ENCODE data around the gene BEAN1.
A peak's percentile ranks its signal among the peaks of the same experiment; 100 is the strongest.

Gene BEAN1

DNA sequence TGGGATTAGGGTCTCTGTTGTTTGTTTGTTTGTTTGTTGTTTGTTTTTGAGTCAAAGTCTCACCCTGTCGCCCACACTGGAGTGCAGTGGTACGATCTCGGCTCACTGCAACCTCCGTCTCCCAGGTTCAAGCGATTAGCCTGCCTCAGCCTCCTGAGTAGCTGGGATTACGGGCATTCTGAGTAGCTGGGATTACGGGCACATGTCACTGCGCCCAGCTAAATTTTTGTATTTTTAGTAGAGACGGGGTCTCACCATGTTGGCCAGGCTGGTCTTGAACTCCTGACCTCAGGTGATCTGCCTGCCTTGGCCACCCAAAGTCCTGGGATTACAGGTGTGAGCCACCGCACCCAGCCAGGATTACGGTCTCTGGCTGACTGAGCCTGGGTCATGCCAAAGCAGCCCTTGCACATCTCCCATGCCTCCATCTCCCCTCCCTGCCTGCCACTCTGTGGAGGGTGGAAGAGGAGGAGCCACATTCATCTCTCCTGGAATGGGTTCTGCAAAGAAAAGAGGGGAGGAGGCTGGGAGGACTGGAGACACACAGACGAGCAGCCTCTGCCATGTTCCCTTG lies 59.2 kb downstream of the BEAN1 start:
- no peak overlapping the region for H3K4me3 ChIP-seq (ENCODE audit: low read depth, low read length)
- DNase-seq (ENCODE audit: low read depth): no peak
- TF ChIP-seq POLR2A (IDR thresholded peaks at IDR 0.05; ENCODE audit: extremely low read depth, insufficient read length) (no peak), MYC (IDR thresholded peaks at IDR 0.05; ENCODE audit: low read depth, low read length) (no peak)
- TF ChIP-seq, protein P1, sequence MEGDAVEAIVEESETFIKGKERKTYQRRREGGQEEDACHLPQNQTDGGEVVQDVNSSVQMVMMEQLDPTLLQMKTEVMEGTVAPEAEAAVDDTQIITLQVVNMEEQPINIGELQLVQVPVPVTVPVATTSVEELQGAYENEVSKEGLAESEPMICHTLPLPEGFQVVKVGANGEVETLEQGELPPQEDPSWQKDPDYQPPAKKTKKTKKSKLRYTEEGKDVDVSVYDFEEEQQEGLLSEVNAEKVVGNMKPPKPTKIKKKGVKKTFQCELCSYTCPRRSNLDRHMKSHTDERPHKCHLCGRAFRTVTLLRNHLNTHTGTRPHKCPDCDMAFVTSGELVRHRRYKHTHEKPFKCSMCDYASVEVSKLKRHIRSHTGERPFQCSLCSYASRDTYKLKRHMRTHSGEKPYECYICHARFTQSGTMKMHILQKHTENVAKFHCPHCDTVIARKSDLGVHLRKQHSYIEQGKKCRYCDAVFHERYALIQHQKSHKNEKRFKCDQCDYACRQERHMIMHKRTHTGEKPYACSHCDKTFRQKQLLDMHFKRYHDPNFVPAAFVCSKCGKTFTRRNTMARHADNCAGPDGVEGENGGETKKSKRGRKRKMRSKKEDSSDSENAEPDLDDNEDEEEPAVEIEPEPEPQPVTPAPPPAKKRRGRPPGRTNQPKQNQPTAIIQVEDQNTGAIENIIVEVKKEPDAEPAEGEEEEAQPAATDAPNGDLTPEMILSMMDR (IDR thresholded peaks at IDR 0.05; ENCODE audit: low read depth, low read length): no peak
- TF ChIP-seq, protein P2, sequence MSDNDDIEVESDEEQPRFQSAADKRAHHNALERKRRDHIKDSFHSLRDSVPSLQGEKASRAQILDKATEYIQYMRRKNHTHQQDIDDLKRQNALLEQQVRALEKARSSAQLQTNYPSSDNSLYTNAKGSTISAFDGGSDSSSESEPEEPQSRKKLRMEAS (IDR thresholded peaks at IDR 0.05; ENCODE audit: low read depth, low read length): no peak

DNA sequence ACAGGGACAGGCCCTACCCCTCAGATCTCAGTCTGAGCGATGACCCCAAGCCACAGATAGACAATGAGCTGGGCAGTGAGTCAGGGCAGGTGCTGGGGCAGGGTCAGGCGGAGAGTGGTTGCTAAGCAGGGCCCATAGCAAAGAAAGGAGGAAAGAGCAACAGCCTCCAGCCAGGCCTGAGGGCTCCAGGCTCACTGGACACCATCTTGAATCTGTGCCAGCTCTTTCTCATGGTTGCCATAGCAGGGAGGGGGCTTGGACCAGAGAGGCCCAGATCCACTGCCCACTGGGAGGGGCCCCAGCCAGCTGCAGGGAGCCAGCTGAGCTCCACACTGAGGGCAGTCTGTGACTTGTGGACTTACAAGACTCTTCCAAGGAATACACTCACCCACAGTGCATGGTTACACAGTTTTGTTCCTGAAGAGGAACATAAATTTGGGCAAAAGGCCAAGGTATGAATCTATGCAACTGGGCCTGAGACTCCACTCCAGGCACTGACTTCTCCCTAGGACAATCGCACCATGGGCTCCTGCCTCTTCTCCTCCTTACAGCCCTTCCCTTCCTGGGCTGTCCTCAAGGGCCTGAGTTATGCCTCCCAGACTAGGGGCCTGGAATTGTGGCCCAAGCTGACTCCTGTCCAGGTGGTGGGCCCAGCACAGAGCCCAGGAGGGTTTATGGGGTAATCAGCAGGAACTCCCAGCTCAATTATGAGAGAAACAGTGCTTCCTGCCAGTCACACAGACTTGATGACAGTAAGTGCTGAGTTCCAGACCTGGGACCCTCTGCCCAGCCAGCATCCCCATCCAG lies 59.9 kb downstream of the BEAN1 start:
- no peak overlapping the region for H3K4me3 ChIP-seq (ENCODE audit: low read depth, low read length)
- no peak for DNase-seq (ENCODE audit: low read depth)
- TF ChIP-seq, protein P1 (IDR thresholded peaks at IDR 0.05; ENCODE audit: low read depth, low read length): no peak
- TF ChIP-seq MYC (IDR thresholded peaks at IDR 0.05; ENCODE audit: low read depth, low read length) (no peak), POLR2A (IDR thresholded peaks at IDR 0.05; ENCODE audit: extremely low read depth, insufficient read length) (no peak)
- TF ChIP-seq, protein P2 (IDR thresholded peaks at IDR 0.05; ENCODE audit: low read depth, low read length): no peak

DNA sequence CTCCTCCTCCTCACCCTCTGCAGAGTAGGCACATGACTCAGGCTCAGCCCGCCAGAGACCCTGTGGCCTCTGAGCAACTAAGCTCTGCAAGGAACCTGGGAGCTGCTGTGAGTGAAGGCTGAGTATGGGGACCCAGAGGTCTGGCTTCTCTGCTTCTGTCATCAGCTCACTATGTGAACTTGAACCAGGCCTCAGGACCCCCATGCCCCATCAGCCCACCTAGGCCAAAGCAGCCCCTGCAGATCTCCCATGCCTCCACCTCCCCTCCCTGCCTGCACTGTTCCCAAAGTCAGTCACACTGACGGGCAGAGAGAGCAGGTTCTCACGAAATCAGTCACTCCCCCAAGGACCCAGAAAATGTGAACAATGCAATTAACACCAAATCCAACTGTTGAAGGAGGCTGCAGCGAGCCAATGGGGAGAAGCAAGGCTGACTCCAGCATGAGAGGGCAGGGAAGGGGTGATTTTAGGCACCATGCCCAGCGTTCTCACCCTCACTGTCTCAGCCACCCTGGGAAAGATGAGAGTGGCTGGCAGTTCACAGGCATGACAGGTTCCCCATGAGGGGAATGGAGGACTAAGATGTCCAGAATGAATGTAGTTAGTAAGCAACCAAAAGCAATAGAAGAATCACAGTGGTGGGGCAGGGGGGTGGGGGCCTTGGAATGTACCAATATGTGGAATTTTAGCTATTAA lies 60.6 kb downstream of the BEAN1 start:
- peak; percentile 34 for DNase-seq (ENCODE audit: low read depth)
- no peak for TF ChIP-seq POLR2A (IDR thresholded peaks at IDR 0.05; ENCODE audit: extremely low read depth, insufficient read length)
- TF ChIP-seq, protein P2 (IDR thresholded peaks at IDR 0.05; ENCODE audit: low read depth, low read length): no peak
- no peak for TF ChIP-seq MYC (IDR thresholded peaks at IDR 0.05; ENCODE audit: low read depth, low read length)
- TF ChIP-seq, protein P1 (IDR thresholded peaks at IDR 0.05; ENCODE audit: low read depth, low read length): no peak
- no peak overlapping the region for H3K4me3 ChIP-seq (ENCODE audit: low read depth, low read length)

DNA sequence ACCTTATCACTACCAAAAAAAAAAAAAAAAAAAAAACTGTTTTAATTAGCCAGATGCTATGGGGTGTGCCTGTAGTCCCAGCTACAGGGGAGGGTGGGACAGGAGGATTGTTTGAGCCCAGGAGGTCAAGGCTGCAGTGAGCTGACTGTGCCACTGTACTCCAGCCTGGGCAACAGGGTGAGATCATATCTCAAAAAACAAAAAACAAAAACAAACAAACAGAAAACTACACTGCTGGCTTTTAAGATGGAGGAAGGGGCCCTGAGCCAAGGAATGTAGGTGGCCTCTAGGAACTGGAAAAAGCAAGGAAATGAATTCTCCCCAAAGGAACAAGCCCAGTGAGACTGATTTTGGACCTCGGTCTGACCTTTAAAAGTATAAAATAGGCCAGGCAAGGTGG lies 61.4 kb downstream of the BEAN1 start:
- TF ChIP-seq, protein P1 (IDR thresholded peaks at IDR 0.05; ENCODE audit: low read depth, low read length): no peak
- TF ChIP-seq, protein P2 (IDR thresholded peaks at IDR 0.05; ENCODE audit: low read depth, low read length): no peak
- TF ChIP-seq POLR2A (IDR thresholded peaks at IDR 0.05; ENCODE audit: extremely low read depth, insufficient read length) (no peak), MYC (IDR thresholded peaks at IDR 0.05; ENCODE audit: low read depth, low read length) (no peak)
- no peak for DNase-seq (ENCODE audit: low read depth)

DNA sequence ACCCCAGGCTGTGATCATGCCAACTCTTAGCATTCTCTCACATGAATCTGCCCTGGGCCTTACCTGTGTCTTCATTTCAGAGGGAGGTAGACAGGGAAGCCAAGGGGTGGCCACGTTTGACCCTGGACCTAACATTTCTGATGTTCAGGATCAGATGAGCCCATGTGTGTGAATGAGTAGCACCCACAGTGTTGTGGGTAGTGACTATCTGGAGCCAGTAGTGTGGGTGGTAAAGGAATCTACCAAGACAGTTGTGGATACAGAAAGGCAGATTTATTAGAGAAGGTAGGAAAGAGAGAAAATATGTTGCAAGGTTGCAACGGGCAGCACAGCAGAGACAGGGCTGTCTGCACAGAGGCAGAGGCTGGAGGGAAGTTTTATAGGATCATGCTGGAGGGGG lies 62.3 kb downstream of the BEAN1 start:
- no peak for TF ChIP-seq POLR2A (IDR thresholded peaks at IDR 0.05; ENCODE audit: extremely low read depth, insufficient read length)
- TF ChIP-seq, protein P1 (IDR thresholded peaks at IDR 0.05; ENCODE audit: low read depth, low read length): no peak
- no peak for TF ChIP-seq MYC (IDR thresholded peaks at IDR 0.05; ENCODE audit: low read depth, low read length)
- TF ChIP-seq, protein P2 (IDR thresholded peaks at IDR 0.05; ENCODE audit: low read depth, low read length): no peak
- H3K4me3 ChIP-seq (ENCODE audit: low read depth, low read length): no peak overlapping the region
- DNase-seq (ENCODE audit: low read depth): no peak

More for the DNA sequence above, 61.4 kb downstream of the BEAN1 start:
- H3K4me3 ChIP-seq (ENCODE audit: low read depth, low read length): no peak overlapping the region

All from NB4 (cell line).